ENCODE results near the gene PBXIP1. TPM values are rescaled to one million over a fixed set of nuclear protein-coding genes. Genes with fewer than 3 reads are reported as not detected.

PBXIP1 gene
- total and polyA plus RNA-seq, 10 of the 15 experiments (the other 5 are each of a cell fraction or from before 2014, with no cell fraction given) = 0.63 to 25.6 (median 15.4) TPM

- no peak for TF ChIP-seq ZNF687 (IDR thresholded peaks at IDR 0.05)
- no peak for TF ChIP-seq MEF2A (IDR thresholded peaks at IDR 0.05; ENCODE audit: insufficient read depth, low read depth, low read length)
- TF ChIP-seq NBN (IDR thresholded peaks at IDR 0.05) = 0 out of 2 replicates have a peak, but pooled peaks have one; percentile 8
- TF ChIP-seq RFX5 (IDR thresholded peaks at IDR 0.05; ENCODE audit: low read depth, low read length) = no peak
- TF ChIP-seq MYB (IDR thresholded peaks at IDR 0.05; ENCODE audit: borderline replicate concordance, low read depth, low read length) = no peak
- no peak for TF ChIP-seq NFYA (IDR thresholded peaks at IDR 0.05; ENCODE audit: borderline replicate concordance, low read depth, low read length)
- no peak for TF ChIP-seq CEBPB (IDR thresholded peaks at IDR 0.05; ENCODE audit: borderline replicate concordance in 1 of 2, low read depth in 2 of 2, low read length in 2 of 2)
- TF ChIP-seq SIN3A (IDR thresholded peaks at IDR 0.05; ENCODE audit: low read depth, low read length) = peak; percentile 38; the same call in 1 of the 2 replicates
- TF ChIP-seq ZNF24 (IDR thresholded peaks at IDR 0.05) = no peak
- TF ChIP-seq NFIC (IDR thresholded peaks at IDR 0.05; ENCODE audit: low read depth, low read length) = no peak
- TF ChIP-seq POLR2A (IDR thresholded peaks at IDR 0.05; ENCODE audit: low read depth, low read length) = peak; percentile 44; the same call in 1 of the 2 replicates
- no peak for TF ChIP-seq CHD4 (IDR thresholded peaks at IDR 0.05)
- no peak for TF ChIP-seq BCL11A (IDR thresholded peaks at IDR 0.05; ENCODE audit: low read depth, low read length)
- no peak for TF ChIP-seq E2F8 (IDR thresholded peaks at IDR 0.05; ENCODE audit: low read depth, partially characterized antibody)
- TF ChIP-seq SUPT20H (IDR thresholded peaks at IDR 0.05; ENCODE audit: borderline replicate concordance, control insufficient read depth, low read depth, low read length) = no peak
Observed at GRCh38 chr1:155003227-155003765, 47.4 kb upstream of the PBXIP1 start (continued).
